Upper lobe of right lung (tissue), 1 donor: ENCODE results near the gene ZFAND3. TPM values are rescaled to one million over a fixed set of nuclear protein-coding genes. Genes with fewer than 3 reads are reported as not detected.

ENCODE experiments used
- ATAC-seq: fragments of 200-7000 bp; cut with Tn5 transposase; one replicate; pipeline ENCODE4 v1.9.1; 2020; ENCODE audit warnings: mild to moderate bottlenecking, moderate library complexity
- DNase-seq: peaks from one replicate; pipeline ENCODE4 v3.0.0-alpha.2; 2020
- H3K27ac ChIP-seq: fragments of 200-600 bp; one replicate; pipeline ENCODE4 v1.8.0; 2022
- H3K27me3 ChIP-seq: fragments of 200-600 bp; one replicate; pipeline ENCODE4 v1.8.0; 2022; ENCODE audit warnings: mild to moderate bottlenecking
- H3K36me3 ChIP-seq: fragments of 200-600 bp; one replicate; pipeline ENCODE4 v1.8.0; 2022
- H3K4me1 ChIP-seq: fragments of 200-600 bp; one replicate; pipeline ENCODE4 v1.8.0; 2022
- H3K4me3 ChIP-seq: fragments of 200-600 bp; one replicate; pipeline ENCODE4 v1.8.0; 2022; ENCODE audit warnings: mild to moderate bottlenecking
- H3K9me3 ChIP-seq: fragments of 200-600 bp; one replicate; pipeline ENCODE4 v1.8.0; 2022
- CTCF ChIP-seq: fragments of 200-600 bp; IDR thresholded peaks from one replicate; pipeline ENCODE4 v1.8.0; 2022; ENCODE audit warnings: antibody characterized with exemption
- intact Hi-C: fragments of 100-400 bp; cut with DNase I; formaldehyde crosslinking; loops from one replicate; pipeline ENCODE4 v1.11.0; 2022
- total RNA-seq: library from RNA; stranded (reverse); fragmentation: NEBNext Ultra II Directional; extraction: Animal tissue kit (Norgen Biotek cat#: 25700); gene quantifications from one replicate; pipeline ENCODE4 v1.2.1, GENCODE V29; 2021
- donor health status: DM: no; HTN: yes; CAD: no; lungs with severe emphysema.

Gene ZFAND3
- total RNA-seq, 1 donor from 2014 or later = 69.1 TPM

- Histone ChIP-seq H3K27me3 (no peaks in the 10 kb centered on the region), H3K4me3 (no peak overlapping the region), H3K9me3 (no peaks in the 10 kb centered on the region), H3K4me1 (no peaks in the 10 kb centered on the region), H3K36me3 (peaks cover 36% of the 10 kb centered on the region), H3K27ac (no peak overlapping the region)
- no peak for DNase-seq
- TF ChIP-seq CTCF = no peak
- ATAC-seq = no peak
- intact Hi-C loops = no loop called here
Observed at GRCh38 chr6:38065734-38066305, 246.3 kb downstream of the ZFAND3 start.

- Histone ChIP-seq H3K9me3 (no peaks in the 10 kb centered on the region), H3K4me1 (no peaks in the 10 kb centered on the region), H3K4me3 (no peak overlapping the region), H3K36me3 (peaks cover 24% of the 10 kb centered on the region), H3K27me3 (no peaks in the 10 kb centered on the region), H3K27ac (no peak overlapping the region)
- DNase-seq (no peak), ATAC-seq (no peak)
- TF ChIP-seq CTCF = no peak
- intact Hi-C loops = no loop called here
Observed at GRCh38 chr6:38067263-38067980, 247.9 kb downstream of the ZFAND3 start.

- intact Hi-C loops = no loop called here
- H3K27me3 ChIP-seq = no peaks in the 10 kb centered on the region
- H3K4me3 ChIP-seq = no peak overlapping the region
- H3K9me3 ChIP-seq = no peaks in the 10 kb centered on the region
- no peak for TF ChIP-seq CTCF
- peaks cover 10% of the 10 kb centered on the region for H3K36me3 ChIP-seq
- no peak for ATAC-seq
- H3K27ac ChIP-seq = no peak overlapping the region
- no peaks in the 10 kb centered on the region for H3K4me1 ChIP-seq
- DNase-seq = no peak
Observed at GRCh38 chr6:38068854-38069590, 249.5 kb downstream of the ZFAND3 start.

- DNase-seq (no peak), ATAC-seq (no peak)
- Histone ChIP-seq H3K9me3 (no peaks in the 10 kb centered on the region), H3K4me1 (no peaks in the 10 kb centered on the region), H3K36me3 (peaks cover 3% of the 10 kb centered on the region), H3K27me3 (no peaks in the 10 kb centered on the region), H3K4me3 (no peak overlapping the region), H3K27ac (no peak overlapping the region)
- no peak for TF ChIP-seq CTCF
- intact Hi-C loops = no loop called here
Observed at GRCh38 chr6:38077488-38078030, 258.0 kb downstream of the ZFAND3 start.

- ATAC-seq (no peak), DNase-seq (no peak)
- TF ChIP-seq CTCF = no peak
- intact Hi-C loops = no loop called here
- no peaks in the 10 kb centered on the region for H3K27me3 ChIP-seq
- H3K4me1 ChIP-seq = no peaks in the 10 kb centered on the region
- H3K27ac ChIP-seq = no peak overlapping the region
- no peaks in the 10 kb centered on the region for H3K9me3 ChIP-seq
- H3K36me3 ChIP-seq = peaks cover 14% of the 10 kb centered on the region
- no peak overlapping the region for H3K4me3 ChIP-seq
Observed at GRCh38 chr6:38078671-38079070, 259.1 kb downstream of the ZFAND3 start.
